ENCODE measurements around the gene DHRS13.

DNA sequence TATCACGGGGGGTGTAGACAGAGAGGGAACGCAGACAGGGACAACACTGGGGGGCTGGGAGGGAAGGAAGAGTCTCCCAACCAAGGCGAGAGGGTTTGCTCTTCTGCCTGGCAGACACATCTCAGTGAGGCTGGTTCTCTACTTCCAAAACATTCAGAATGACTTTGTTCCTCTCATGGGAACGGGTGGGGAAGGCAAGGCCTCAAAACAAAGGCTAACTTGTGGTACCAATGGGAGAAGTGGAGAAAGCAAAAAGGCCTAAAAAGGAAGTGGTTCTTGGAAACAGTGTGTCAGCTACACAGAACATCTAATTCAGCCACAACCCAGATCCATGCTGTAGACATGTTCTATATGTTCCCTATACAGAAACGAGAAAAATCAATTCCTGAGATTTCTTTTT, 12.9 kb downstream of the DHRS13 start:
- TF ChIP-seq, protein P1, sequence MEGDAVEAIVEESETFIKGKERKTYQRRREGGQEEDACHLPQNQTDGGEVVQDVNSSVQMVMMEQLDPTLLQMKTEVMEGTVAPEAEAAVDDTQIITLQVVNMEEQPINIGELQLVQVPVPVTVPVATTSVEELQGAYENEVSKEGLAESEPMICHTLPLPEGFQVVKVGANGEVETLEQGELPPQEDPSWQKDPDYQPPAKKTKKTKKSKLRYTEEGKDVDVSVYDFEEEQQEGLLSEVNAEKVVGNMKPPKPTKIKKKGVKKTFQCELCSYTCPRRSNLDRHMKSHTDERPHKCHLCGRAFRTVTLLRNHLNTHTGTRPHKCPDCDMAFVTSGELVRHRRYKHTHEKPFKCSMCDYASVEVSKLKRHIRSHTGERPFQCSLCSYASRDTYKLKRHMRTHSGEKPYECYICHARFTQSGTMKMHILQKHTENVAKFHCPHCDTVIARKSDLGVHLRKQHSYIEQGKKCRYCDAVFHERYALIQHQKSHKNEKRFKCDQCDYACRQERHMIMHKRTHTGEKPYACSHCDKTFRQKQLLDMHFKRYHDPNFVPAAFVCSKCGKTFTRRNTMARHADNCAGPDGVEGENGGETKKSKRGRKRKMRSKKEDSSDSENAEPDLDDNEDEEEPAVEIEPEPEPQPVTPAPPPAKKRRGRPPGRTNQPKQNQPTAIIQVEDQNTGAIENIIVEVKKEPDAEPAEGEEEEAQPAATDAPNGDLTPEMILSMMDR (conservative IDR thresholded peaks at IDR 0.05), result no peak
- TF ChIP-seq ZFX (IDR thresholded peaks at IDR 0.05), result no peak

Data from C4-2B (cell line).